T-helper 2 cell treated with Interferon-gamma antibody and Interleukin-4, amounts not matched to agents 100 ng/mL and 5 ng/mL, for 36 hours (primary cell): Measurements from ENCODE around the gene SALL1. TPM values are rescaled to one million over a fixed set of nuclear protein-coding genes. Genes with fewer than 3 reads are reported as not detected.

Experiments used
- intact Hi-C: fragments of 100-400 bp; cut with micrococcal nuclease; formaldehyde crosslinking; loops from one replicate; pipeline ENCODE4 v1.15.1; 2023
- total RNA-seq: library from RNA; stranded (reverse); gene quantifications from 2 replicates; pipeline ENCODE4 v1.2.3, GENCODE V29; 2022

SALL1 gene
- total RNA-seq, 1 donor from 2014 or later, result not detected

GRCh38 chr16:51114382-51114781 is 36.7 kb downstream of the SALL1 start:
- intact Hi-C loops, result no loop called here

GRCh38 chr16:51113236-51114125 is 37.6 kb downstream of the SALL1 start:
- intact Hi-C loops, result no loop called here

GRCh38 chr16:51112323-51112722 is 38.7 kb downstream of the SALL1 start:
- intact Hi-C loops, result no loop called here

GRCh38 chr16:51111759-51112158 is 39.3 kb downstream of the SALL1 start:
- intact Hi-C loops, result no loop called here

- intact Hi-C loops, result no loop called here
These were observed 40.3 kb downstream of the SALL1 start for GRCh38 chr16:51110700-51111157.

- intact Hi-C loops, result no loop called here
These were observed 41.9 kb downstream of the SALL1 start for GRCh38 chr16:51109173-51109572.

GRCh38 chr16:51107742-51108141 is 43.3 kb downstream of the SALL1 start:
- intact Hi-C loops, result no loop called here

- intact Hi-C loops, result no loop called here
These were observed 44.5 kb downstream of the SALL1 start for GRCh38 chr16:51106535-51106934.

GRCh38 chr16:51103590-51103989 is 47.5 kb downstream of the SALL1 start:
- intact Hi-C loops, result no loop called here

GRCh38 chr16:51097729-51098128 is 53.3 kb downstream of the SALL1 start:
- intact Hi-C loops, result no loop called here

GRCh38 chr16:51095890-51096626 is 55.0 kb downstream of the SALL1 start:
- intact Hi-C loops, result no loop called here

GRCh38 chr16:51095084-51095881 is 55.8 kb downstream of the SALL1 start:
- intact Hi-C loops, result no loop called here

GRCh38 chr16:51093726-51094280 is 57.3 kb downstream of the SALL1 start:
- intact Hi-C loops, result no loop called here
